ENCODE results near the gene DOK7. TPM values are rescaled to one million over a fixed set of nuclear protein-coding genes. Genes with fewer than 3 reads are reported as not detected.

The DOK7 gene
- total and polyA plus RNA-seq, 2 donors (not counting 3 experiments of a cell fraction or from before 2014, with no cell fraction given), result not detected

GRCh38 chr4:3523146-3523627, 60.1 kb downstream of the DOK7 start:
- peaks cover 9 to 42% of the 10 kb centered on the region in 2 experiments for H3K36me3 ChIP-seq (ENCODE audit: control insufficient read depth in 2 of 2, extremely low read depth in 1 of 2, insufficient read depth in 2 of 2, low read length in 2 of 2)
- dilution Hi-C loops (cut with MboI; ENCODE audit: extremely low pct_ligation_motif_present, low sequenced_read_pairs) (no loop called here), intact Hi-C loops (cut with micrococcal nuclease) (no loop called here)
- no peaks in the 10 kb centered on the region for H3K9me3 ChIP-seq (replicated peaks; ENCODE audit: control insufficient read depth, insufficient read depth, low read length)
- H3K4me2 ChIP-seq (ENCODE audit: insufficient read depth, low read length), result no peak overlapping the region
- no peaks in the 10 kb centered on the region for H3K9me1 ChIP-seq (replicated peaks; ENCODE audit: control insufficient read depth, extremely low read depth, insufficient read depth, low read length)
- H3K79me2 ChIP-seq (ENCODE audit: control insufficient read depth, insufficient read depth, low read length), result peaks cover 12% of the 10 kb centered on the region
- no peaks in the 10 kb centered on the region for H3K4me1 ChIP-seq (ENCODE audit: control insufficient read depth, extremely low read depth, insufficient read depth, low read length)
- DNase-seq (ENCODE audit: low read depth, low spot score), result no peak
- no peaks in the 10 kb centered on the region for H4K20me1 ChIP-seq (replicated peaks; ENCODE audit: control insufficient read depth, extremely low read depth, insufficient read depth, low read length)
- CTCF ChIA-PET, result no interaction called here
- H2AFZ ChIP-seq (ENCODE audit: low read depth, low read length), result no peak overlapping the region
- BruUV-seq (replicated peaks), result no TSS peak
- no peak for FAIRE-seq
- no peak for TF ChIP-seq POLR2A (IDR thresholded peaks at IDR 0.05; ENCODE audit: low read depth, low read length)
- TF ChIP-seq CTCF (IDR thresholded peaks at IDR 0.05; ENCODE audit: extremely low read depth in 1 of 2, insufficient read depth in 1 of 2, low read depth in 1 of 2, low read length in 2 of 2), result no peak
- no peak for TF ChIP-seq GATA2 (IDR thresholded peaks at IDR 0.05; ENCODE audit: insufficient read depth, insufficient read length, low read depth, low read length)
- TF ChIP-seq POLR2AphosphoS5 (IDR thresholded peaks at IDR 0.05; ENCODE audit: insufficient read depth, low read depth, low read length), result no peak
- no peak for TF ChIP-seq EZH2 (IDR thresholded peaks at IDR 0.05; ENCODE audit: borderline replicate concordance, low read depth, low read length, severe bottlenecking)
- TF ChIP-seq FOS (IDR thresholded peaks at IDR 0.05; ENCODE audit: borderline replicate concordance, insufficient read depth, low read length), result no peak
- TF ChIP-seq JUN (IDR thresholded peaks at IDR 0.05; ENCODE audit: borderline replicate concordance, insufficient read depth, insufficient read length, low read depth), result no peak
- no peak for TF ChIP-seq MAX (IDR thresholded peaks at IDR 0.05; ENCODE audit: insufficient read depth, insufficient read length)
- no peaks in the 10 kb centered on the region for H3K27me3 ChIP-seq (ENCODE audit: control insufficient read depth in 2 of 2, insufficient read depth in 2 of 2, low read length in 2 of 2)
- no peak overlapping the region for H3K4me3 ChIP-seq (replicated peaks in 1 of 3; ENCODE audit: insufficient read depth in 1 of 3, low read depth in 1 of 3, low read length in 3 of 3)
- POLR2A ChIA-PET, result no interaction called here
- no peak overlapping the region for H3K27ac ChIP-seq (ENCODE audit: insufficient read depth, low read depth, low read length)
- no peak overlapping the region for H3K9ac ChIP-seq (replicated peaks; ENCODE audit: extremely low read depth, insufficient read depth, low read length)

Measured in endothelial cell of umbilical vein (primary cell).